Activated effector memory CD4-positive, alpha-beta T cell treated with anti-CD3 and anti-CD28 coated beads, Interleukin-2, amount 50 U/mL, for 16 hours (primary cell): ENCODE results near the gene PACS1.

Experiments
- DNase-seq: peaks from one replicate; pipeline ENCODE4 v3.0.0-alpha.2; 2020

Gene PACS1

GRCh38 chr11:66279092-66279734, 209.1 kb downstream of the PACS1 start:
- no peak for DNase-seq

- no peak for DNase-seq
These were observed 210.4 kb downstream of the PACS1 start for GRCh38 chr11:66280428-66280827.

- DNase-seq = peak; percentile 62
These were observed 210.9 kb downstream of the PACS1 start for GRCh38 chr11:66281001-66281400.

GRCh38 chr11:66281776-66282467, 211.8 kb downstream of the PACS1 start:
- DNase-seq = peak; percentile 60

- peak; percentile 100 for DNase-seq
These were observed 212.7 kb downstream of the PACS1 start for GRCh38 chr11:66282468-66283455.

- no peak for DNase-seq
These were observed 213.5 kb downstream of the PACS1 start for GRCh38 chr11:66283461-66284105.

- DNase-seq = no peak
These were observed 214.5 kb downstream of the PACS1 start for GRCh38 chr11:66284526-66285078.

GRCh38 chr11:66285250-66285947, 215.3 kb downstream of the PACS1 start:
- no peak for DNase-seq

- peak; percentile 60 for DNase-seq
These were observed 216.6 kb downstream of the PACS1 start for GRCh38 chr11:66286699-66287098.

- DNase-seq = no peak
These were observed 217.3 kb downstream of the PACS1 start for GRCh38 chr11:66287211-66287888.

GRCh38 chr11:66287889-66288670, 218.0 kb downstream of the PACS1 start:
- no peak for DNase-seq

GRCh38 chr11:66288671-66289547, 218.8 kb downstream of the PACS1 start, which contains the start of gene YIF1A:
YIF1A (minus strand) TSS chr11:66289143; CDS start chr11:66288985, 158 bp downstream.
- peak; percentile 99 for DNase-seq

GRCh38 chr11:66289548-66290329, 219.7 kb downstream of the PACS1 start:
- DNase-seq = peak; percentile 93

- peak; percentile 60 for DNase-seq
These were observed 220.2 kb downstream of the PACS1 start for GRCh38 chr11:66290330-66290621.

- no peak for DNase-seq
These were observed 221.2 kb downstream of the PACS1 start for GRCh38 chr11:66291303-66291705.

GRCh38 chr11:66291706-66292542, 221.9 kb downstream of the PACS1 start, which contains the start of gene TMEM151A:
TMEM151A (plus strand) TSS chr11:66291894; CDS start chr11:66292014, 120 bp downstream.
- DNase-seq = peak; percentile 79

- no peak for DNase-seq
These were observed 222.7 kb downstream of the PACS1 start for GRCh38 chr11:66292543-66293332.
